IMR-90 (cell line): ENCODE data around the gene NAA38. TPM values are rescaled to one million over a fixed set of nuclear protein-coding genes. Genes with fewer than 3 reads are reported as not detected.

Source experiments
- ATAC-seq: fragments of 200-7000 bp; cut with Tn5 transposase; 2 replicates; pipeline ENCODE4 v1.9.1; 2020; ENCODE audit warnings: low read depth, mild to moderate bottlenecking, moderate library complexity
- BruUV-seq: library from RNA; stranded (reverse); fragments of 400-500 nt; replicated peaks from 2 replicates; lab custom pipeline; 2021; lab: Mats Ljungman, UMichigan
- CTCF ChIA-PET: fragments of 300-600 bp; formaldehyde crosslinking; extraction: SDS; loops from one replicate; lab custom pipeline; 2021; ENCODE audit warnings: antibody characterized with exemption; lab: Yijun Ruan, JAX
- POLR2A ChIA-PET: fragments of 300-600 bp; sonication (Branson Sonifier 250); formaldehyde crosslinking; loops from one replicate; lab custom pipeline; 2022; ENCODE audit warnings: antibody characterized with exemption; ENCODE audit not compliant: unreplicated experiment; lab: Charles Lee
- DNase-seq: peaks from one replicate; pipeline ENCODE4 v3.0.0; 2013
- H2AFZ ChIP-seq: replicated peaks from 2 replicates; pipeline ENCODE3; 2013; ENCODE audit warnings: low read length, mild to moderate bottlenecking; ENCODE audit not compliant: poor library complexity
- H2AK5ac ChIP-seq: 2 replicates; pipeline ENCODE4 v1.6.1; 2013; ENCODE audit warnings: low read depth, low read length, inconsistent platforms
- H2AK9ac ChIP-seq: replicated peaks from 2 replicates; pipeline ENCODE3; 2013; ENCODE audit warnings: mild to moderate bottlenecking, low read depth, low read length, moderate library complexity; ENCODE audit not compliant: poor library complexity
- H2BK120ac ChIP-seq: 2 replicates; pipeline ENCODE4 v1.6.1; 2013; ENCODE audit warnings: low read depth, low read length, inconsistent platforms
- H2BK15ac ChIP-seq: 3 replicates; pipeline ENCODE4 v1.6.1; 2013; ENCODE audit warnings: low read depth, low read length, inconsistent platforms
- H2BK20ac ChIP-seq: 2 replicates; pipeline ENCODE4 v1.6.1; 2013; ENCODE audit warnings: low read depth, mild to moderate bottlenecking, inconsistent platforms, low read length, moderate library complexity
- H2BK5ac ChIP-seq: 2 replicates; pipeline ENCODE4 v1.6.1; 2013; ENCODE audit warnings: mild to moderate bottlenecking, low read depth, low read length, inconsistent platforms; ENCODE audit not compliant: poor library complexity, severe bottlenecking
- H3K14ac ChIP-seq: replicated peaks from 2 replicates; pipeline ENCODE4 v1.6.1; 2013; ENCODE audit warnings: low read depth, low read length, inconsistent platforms
- H3K18ac ChIP-seq: 2 replicates; pipeline ENCODE4 v1.6.1; 2013; ENCODE audit warnings: low read depth, low read length, control low read depth
- H3K23ac ChIP-seq: 2 replicates; pipeline ENCODE4 v1.6.1; 2013; ENCODE audit warnings: low read depth, low read length, inconsistent platforms
- H3K27ac ChIP-seq: 2 replicates; pipeline ENCODE4 v1.5.1; 2013; ENCODE audit warnings: mild to moderate bottlenecking, control low read depth, low read length; ENCODE audit not compliant: insufficient read depth
- H3K27me3 ChIP-seq: 2 replicates; pipeline ENCODE4 v1.6.1; 2013; ENCODE audit warnings: low read length; ENCODE audit not compliant: control insufficient read depth, insufficient read depth
- H3K36me3 ChIP-seq: 2 replicates; pipeline ENCODE4 v1.6.1; 2013; ENCODE audit warnings: low read length, mixed read lengths; ENCODE audit not compliant: control insufficient read depth, insufficient read depth
- H3K4ac ChIP-seq: 2 replicates; pipeline ENCODE4 v1.6.1; 2013; ENCODE audit warnings: low read depth, low read length, inconsistent platforms
- H3K4me1 ChIP-seq: 2 replicates; pipeline ENCODE4 v1.6.1; 2013; ENCODE audit warnings: low read length, mixed read lengths; ENCODE audit not compliant: control insufficient read depth, insufficient read depth
- H3K4me2 ChIP-seq: 2 replicates; pipeline ENCODE4 v1.6.1; 2013; ENCODE audit warnings: low read depth, mild to moderate bottlenecking, control low read depth, low read length, moderate library complexity
- H3K4me3 ChIP-seq: 2 replicates; pipeline ENCODE4 v1.5.1; 2013; ENCODE audit warnings: low read depth, mild to moderate bottlenecking, control low read depth, low read length, moderate library complexity; ENCODE audit not compliant: insufficient read depth
- H3K56ac ChIP-seq: 2 replicates; pipeline ENCODE4 v1.6.1; 2013; ENCODE audit warnings: low read length, inconsistent platforms; ENCODE audit not compliant: insufficient read depth; ENCODE audit errors: extremely low read depth
- H3K79me1 ChIP-seq, 2 experiments: 2 replicates each; pipeline ENCODE4 v1.6.1; 2013; ENCODE audit warnings: low read length in 2 of 2, inconsistent platforms in 1 of 2, low read depth in 1 of 2
- H3K9ac ChIP-seq: 2 replicates; pipeline ENCODE4 v1.6.1; 2013; ENCODE audit warnings: low read depth, low read length, control low read depth
- H3K9me1 ChIP-seq: 2 replicates; pipeline ENCODE4 v1.6.1; 2013; ENCODE audit warnings: low read length, inconsistent platforms; ENCODE audit not compliant: insufficient read depth
- H3K9me3 ChIP-seq: 2 replicates; pipeline ENCODE4 v1.6.1; 2013; ENCODE audit warnings: low read length; ENCODE audit not compliant: control insufficient read depth, insufficient read depth
- H4K20me1 ChIP-seq: 2 replicates; pipeline ENCODE4 v1.6.1; 2013; ENCODE audit warnings: low read length, inconsistent platforms; ENCODE audit not compliant: insufficient read depth
- H4K5ac ChIP-seq: 2 replicates; pipeline ENCODE4 v1.6.1; 2013; ENCODE audit warnings: mild to moderate bottlenecking, low read depth, low read length, control low read depth
- H4K8ac ChIP-seq, 2 experiments: 2 replicates each; pipeline ENCODE4 v1.6.1; 2013; ENCODE audit warnings: low read depth in 2 of 2, low read length in 2 of 2, control low read depth in 1 of 2, inconsistent platforms in 1 of 2
- H4K91ac ChIP-seq: 2 replicates; pipeline ENCODE4 v1.6.1; 2013; ENCODE audit warnings: low read depth, low read length, inconsistent platforms; ENCODE audit not compliant: insufficient read depth
- CHD1 ChIP-seq: IDR thresholded peaks from 2 replicates; pipeline ENCODE4 v1.6.1; 2012; ENCODE audit warnings: low read depth, low read length, improper control_type of control experiment
- WGBS, 2 experiments: methylation state at CpG; one replicate each; pipeline versions ENCODE4 v1.1.5 to v1.1.7; 2013; ENCODE audit warnings: missing lambda C conversion rate in 2 of 2; ENCODE audit not compliant: insufficient read length in 1 of 2; ENCODE audit errors: extremely low coverage in 2 of 2; 5-methylcytosine and 5-hydroxymethylcytosine counted together
- dilution Hi-C: fragments of 300-500 bp; cut with HindIII; formaldehyde crosslinking; loops from one replicate; pipeline ENCODE4 v1.14.3; 2018; ENCODE audit warnings: low sequenced_read_pairs; ENCODE audit not compliant: unreplicated experiment
- in situ Hi-C: fragments of 300-500 bp; cut with MboI; formaldehyde crosslinking; loops from 3 replicates; pipeline ENCODE4 v1.14.3; 2019; ENCODE audit warnings: low sequenced_read_pairs, inconsistent platforms, mixed read lengths
- intact Hi-C: fragments of 100-400 bp; cut with micrococcal nuclease; formaldehyde crosslinking; loops from 2 replicates; pipeline ENCODE4 v1.10.0; 2022
- polyA plus RNA-seq, 3 experiments: library from polyadenylated mRNA; depleted of rRNA; stranded (reverse); fragments of >200 nt; gene quantifications; 2 replicates each; pipeline ENCODE4 v1.2.3, GENCODE V29; 2012; ENCODE audit warnings: low replicate concordance in 1 of 3
- total RNA-seq: library from RNA; depleted of rRNA; stranded (reverse); fragments of >200 nt; gene quantifications from 2 replicates; pipeline ENCODE4 v1.2.3, GENCODE V29; 2012
- TF ChIP-seq, protein P1 (sequence below): fragments of 150-350 bp; IDR thresholded peaks from 2 replicates; pipeline ENCODE4 v1.6.1; 2017; ENCODE audit warnings: mild to moderate bottlenecking, antibody characterized with exemption, low read length, low read depth

Gene NAA38
- total and polyA plus RNA-seq, 2 of the 4 experiments (the other 2 are of a cell fraction): 40.7 to 76.8 TPM

DNA sequence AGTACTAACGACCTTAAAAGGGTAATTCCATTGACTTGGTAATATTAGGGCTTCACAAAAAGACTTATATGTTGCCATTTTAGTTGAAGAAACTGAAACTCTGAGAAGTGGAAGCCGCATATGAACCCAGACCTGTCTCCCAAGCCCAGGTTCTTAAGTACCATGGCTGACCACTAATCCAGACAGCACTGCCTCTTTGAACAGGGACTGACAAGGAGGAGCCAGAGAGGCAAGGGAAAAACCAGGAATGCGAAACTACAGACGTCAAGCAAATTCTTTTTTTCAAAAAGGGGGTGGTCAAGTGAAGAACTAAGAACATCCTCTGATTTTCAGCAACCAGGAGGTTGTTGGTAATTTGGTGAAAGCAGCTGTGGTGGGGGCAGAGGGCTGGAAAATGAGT lies 15.7 kb upstream of the NAA38 start:
- H3K18ac ChIP-seq: no peak overlapping the region
- H3K4me2 ChIP-seq: no peak overlapping the region
- no peak overlapping the region for H2BK20ac ChIP-seq
- no peaks in the 10 kb centered on the region for H3K9me3 ChIP-seq
- BruUV-seq: no TSS peak
- no peak overlapping the region for H2AK5ac ChIP-seq
- no peaks in the 10 kb centered on the region for H3K4me1 ChIP-seq
- 82% methylated on average over 3 of the region's 4 CpGs; no CpG with 5 or more reads in 1 of the 2 experiments for WGBS, 2 experiments
- H4K8ac ChIP-seq: no peak overlapping the region
- no peaks in the 10 kb centered on the region; the same call in 1 of the 2 replicates for H3K9me1 ChIP-seq
- H3K27ac ChIP-seq: no peak overlapping the region
- H3K4me3 ChIP-seq: no peak overlapping the region
- in situ Hi-C loops (no loop called here), dilution Hi-C loops (no loop called here), intact Hi-C loops (no loop called here)
- peaks cover 7 to 13% of the 10 kb centered on the region in 2 experiments for H3K79me1 ChIP-seq
- no peak overlapping the region for H3K9ac ChIP-seq
- TF ChIP-seq, protein P1, sequence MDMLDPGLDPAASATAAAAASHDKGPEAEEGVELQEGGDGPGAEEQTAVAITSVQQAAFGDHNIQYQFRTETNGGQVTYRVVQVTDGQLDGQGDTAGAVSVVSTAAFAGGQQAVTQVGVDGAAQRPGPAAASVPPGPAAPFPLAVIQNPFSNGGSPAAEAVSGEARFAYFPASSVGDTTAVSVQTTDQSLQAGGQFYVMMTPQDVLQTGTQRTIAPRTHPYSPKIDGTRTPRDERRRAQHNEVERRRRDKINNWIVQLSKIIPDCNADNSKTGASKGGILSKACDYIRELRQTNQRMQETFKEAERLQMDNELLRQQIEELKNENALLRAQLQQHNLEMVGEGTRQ: no peak
- no peak for TF ChIP-seq CHD1
- no peak overlapping the region for H3K56ac ChIP-seq
- H4K91ac ChIP-seq: no peak overlapping the region
- H4K5ac ChIP-seq: no peak overlapping the region
- no peak overlapping the region for H3K4ac ChIP-seq
- no peak overlapping the region for H3K23ac ChIP-seq
- H2BK15ac ChIP-seq: no peak overlapping the region
- POLR2A ChIA-PET: no interaction called here
- H3K36me3 ChIP-seq: peaks cover 9% of the 10 kb centered on the region; the same call in 1 of the 2 replicates
- DNase-seq: peak; percentile 30
- no peaks in the 10 kb centered on the region for H4K20me1 ChIP-seq
- ATAC-seq: no peak
- no peak overlapping the region for H2AFZ ChIP-seq
- H3K27me3 ChIP-seq: no peaks in the 10 kb centered on the region
- no peak overlapping the region for H2BK5ac ChIP-seq
- CTCF ChIA-PET: no interaction called here
- no peak overlapping the region for H2AK9ac ChIP-seq
- no peak overlapping the region for H2BK120ac ChIP-seq
- no peak overlapping the region for H3K14ac ChIP-seq
